GM19240 (cell line): ENCODE measurements around the gene LMX1A.
A peak's percentile ranks its signal among the peaks of the same experiment; 100 is the strongest.

Experiments used
- DNase-seq: peaks from one replicate; pipeline ENCODE4 v3.0.0; 2011; ENCODE audit warnings: low spot score; ENCODE audit not compliant: insufficient read length

Gene LMX1A

GRCh38 chr1:165355977-165356811 is at the start of gene LMX1A:
LMX1A (minus strand) TSS chr1:165356715; CDS start chr1:165355559, 1,156 bp downstream.
- no peak for DNase-seq

GRCh38 chr1:165403835-165404482 is 47.4 kb upstream of the LMX1A start:
- DNase-seq: no peak

GRCh38 chr1:165402517-165403111 is 46.1 kb upstream of the LMX1A start:
- no peak for DNase-seq

- DNase-seq: no peak
Observed at GRCh38 chr1:165397944-165398343, 41.4 kb upstream of the LMX1A start.

GRCh38 chr1:165395901-165396300 is 39.4 kb upstream of the LMX1A start:
- no peak for DNase-seq

GRCh38 chr1:165395478-165395877 is 39.0 kb upstream of the LMX1A start:
- DNase-seq: no peak

GRCh38 chr1:165392634-165393571 is 36.4 kb upstream of the LMX1A start:
- DNase-seq: peak; percentile 95

GRCh38 chr1:165389609-165390008 is 33.1 kb upstream of the LMX1A start:
- no peak for DNase-seq

GRCh38 chr1:165387961-165388360 is 31.4 kb upstream of the LMX1A start:
- no peak for DNase-seq

- DNase-seq: no peak
Observed at GRCh38 chr1:165387505-165387904, 31.0 kb upstream of the LMX1A start.

GRCh38 chr1:165383599-165384405 is 27.3 kb upstream of the LMX1A start:
- no peak for DNase-seq

GRCh38 chr1:165383067-165383466 is 26.6 kb upstream of the LMX1A start:
- DNase-seq: no peak

- no peak for DNase-seq
Observed at GRCh38 chr1:165381745-165382505, 25.4 kb upstream of the LMX1A start.

- DNase-seq: no peak
Observed at GRCh38 chr1:165376811-165377311, 20.3 kb upstream of the LMX1A start.

GRCh38 chr1:165376041-165376810 is 19.7 kb upstream of the LMX1A start:
- DNase-seq: no peak

GRCh38 chr1:165375623-165376022 is 19.1 kb upstream of the LMX1A start:
- DNase-seq: no peak

GRCh38 chr1:165371588-165372225 is 15.2 kb upstream of the LMX1A start:
- DNase-seq: no peak

- DNase-seq: peak; percentile 41
Observed at GRCh38 chr1:165369255-165369848, 12.8 kb upstream of the LMX1A start.
